Right ventricle myocardium superior (tissue), 1 donor: Measurements from ENCODE around the gene NAPG. TPM values are rescaled to one million over a fixed set of nuclear protein-coding genes. Genes with fewer than 3 reads are reported as not detected.

Experiments
- ATAC-seq: fragments of 200-7000 bp; cut with Tn5 transposase; one replicate; pipeline ENCODE4 v1.9.1; 2020; ENCODE audit warnings: mild to moderate bottlenecking; ENCODE audit not compliant: poor library complexity
- DNase-seq: peaks from one replicate; pipeline ENCODE4 v3.0.0-alpha.2; 2020
- intact Hi-C: fragments of 100-400 bp; cut with DNase I; formaldehyde crosslinking; loops from one replicate; pipeline ENCODE4 v1.11.2; 2022
- long read RNA-seq: library from polyadenylated mRNA; unstranded; transcript quantifications from one replicate; pipeline ENCODE4 v2.0.0, GENCODE V29; 2021
- total RNA-seq: library from RNA; stranded (reverse); fragmentation: NEBNext Ultra II Directional; extraction: Animal tissue kit (Norgen Biotek cat#: 25700); gene quantifications from one replicate; pipeline ENCODE4 v1.2.1, GENCODE V29; 2021
- donor health status: DM: no; HTN: yes; CAD: no; lungs with severe emphysema.

Gene NAPG
- total RNA-seq: 25.8 TPM
- long read RNA-seq, partial matches to known transcripts: 0 of 8 reads
- long read RNA-seq, other reads (novel, unspliced or antisense): 6 of 8 reads

DNA sequence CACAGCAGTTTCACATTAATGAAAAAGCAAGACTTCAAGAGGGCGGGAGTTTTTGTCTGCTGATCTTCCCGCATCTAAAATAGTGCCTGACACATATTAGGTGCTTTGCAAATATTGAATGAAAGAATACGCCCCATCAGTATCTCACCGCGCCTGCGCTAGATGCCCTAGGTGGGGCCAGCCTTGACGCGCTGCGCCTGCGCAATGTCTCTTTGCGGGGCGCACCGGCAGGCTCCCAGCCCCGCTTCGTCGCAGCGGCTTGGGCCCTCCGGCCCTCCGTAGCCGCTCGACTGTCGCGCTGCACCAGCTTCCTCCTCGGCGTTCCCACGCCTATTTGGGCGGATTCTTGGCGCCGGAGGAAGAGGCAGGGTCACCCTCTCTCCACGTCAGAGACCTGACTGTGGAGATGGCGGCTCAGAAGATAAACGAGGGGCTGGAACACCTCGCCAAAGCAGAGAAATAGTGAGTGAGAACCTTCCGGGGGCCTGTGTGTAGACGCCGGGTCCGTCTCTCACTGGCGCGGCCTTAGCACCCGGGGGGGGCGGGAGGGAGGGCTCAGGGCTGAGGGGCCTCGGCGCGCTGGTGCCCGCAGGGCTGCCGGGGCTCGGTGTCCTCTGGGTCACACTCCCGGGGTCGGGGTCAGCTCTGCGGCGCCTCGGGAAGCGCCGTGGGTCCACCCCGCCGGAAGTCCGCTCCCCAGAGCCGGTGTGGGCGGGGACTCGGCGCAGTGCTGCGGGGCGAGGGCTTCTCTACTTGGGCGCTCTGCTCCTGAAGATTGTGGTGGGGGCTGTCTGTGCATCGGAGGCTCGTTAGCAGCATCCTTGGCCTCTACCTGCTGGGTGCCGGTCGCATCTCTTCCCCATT lies at the start of gene NAPG:
TSS of gene NAPG (plus strand) at position 331 of the 864 bp plus-strand sequence. CDS start at position 407, 76 bp downstream.
- peak; percentile 95 for DNase-seq
- intact Hi-C loops: no loop called here

GRCh38 chr18:10476338-10476791 lies 49.5 kb upstream of the NAPG start:
- ATAC-seq: no peak
- no peak for DNase-seq
- intact Hi-C loops: no loop called here

More for the DNA sequence above, at the start of gene NAPG:
- ATAC-seq: peak; percentile 96

DNA sequence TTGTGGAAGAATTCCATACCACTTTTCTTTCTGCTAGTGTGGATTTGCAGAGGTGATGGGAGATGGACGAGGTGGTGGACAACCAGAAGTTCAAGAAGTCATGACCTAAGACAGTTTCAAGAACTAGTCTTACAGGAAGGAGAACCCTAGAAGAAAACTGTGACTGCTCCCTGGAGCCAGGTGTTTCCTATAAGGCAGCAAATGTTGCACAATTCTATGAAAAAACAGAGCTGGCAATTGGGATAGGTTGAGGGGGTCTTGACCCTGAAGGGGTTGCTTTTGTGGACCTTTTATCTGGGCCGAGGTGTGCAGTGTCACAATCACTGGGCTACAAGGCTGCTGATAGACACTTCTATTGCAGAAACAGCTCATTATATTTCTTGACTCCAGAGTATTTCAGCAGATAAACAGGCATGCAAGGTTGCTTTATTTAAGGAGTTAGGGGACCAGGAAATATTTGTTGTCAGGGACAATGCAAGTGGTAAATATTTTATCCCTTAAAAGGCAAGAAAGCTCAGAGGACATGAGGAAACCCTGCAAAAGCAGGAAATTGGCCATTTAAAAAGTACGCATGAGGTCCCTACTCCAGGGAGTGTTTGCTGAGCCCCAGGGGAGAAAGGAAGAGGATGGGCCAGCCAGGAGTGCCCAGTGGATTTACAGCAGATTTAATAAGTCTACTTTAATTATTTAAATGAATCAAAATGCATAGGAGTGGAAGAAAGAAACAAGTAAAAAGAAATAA lies 48.5 kb upstream of the NAPG start:
- no peak for DNase-seq
- no peak for ATAC-seq
- intact Hi-C loops: no loop called here

- DNase-seq (no peak), ATAC-seq (no peak)
- intact Hi-C loops: no loop called here
Observed at GRCh38 chr18:10477863-10478260, 48.0 kb upstream of the NAPG start.

- no peak for DNase-seq
- intact Hi-C loops: no loop called here
- no peak for ATAC-seq
Observed at GRCh38 chr18:10481831-10482230, 44.0 kb upstream of the NAPG start.

- intact Hi-C loops: no loop called here
- no peak for DNase-seq
- ATAC-seq: no peak
Observed at GRCh38 chr18:10482363-10482984, 43.4 kb upstream of the NAPG start.

DNA sequence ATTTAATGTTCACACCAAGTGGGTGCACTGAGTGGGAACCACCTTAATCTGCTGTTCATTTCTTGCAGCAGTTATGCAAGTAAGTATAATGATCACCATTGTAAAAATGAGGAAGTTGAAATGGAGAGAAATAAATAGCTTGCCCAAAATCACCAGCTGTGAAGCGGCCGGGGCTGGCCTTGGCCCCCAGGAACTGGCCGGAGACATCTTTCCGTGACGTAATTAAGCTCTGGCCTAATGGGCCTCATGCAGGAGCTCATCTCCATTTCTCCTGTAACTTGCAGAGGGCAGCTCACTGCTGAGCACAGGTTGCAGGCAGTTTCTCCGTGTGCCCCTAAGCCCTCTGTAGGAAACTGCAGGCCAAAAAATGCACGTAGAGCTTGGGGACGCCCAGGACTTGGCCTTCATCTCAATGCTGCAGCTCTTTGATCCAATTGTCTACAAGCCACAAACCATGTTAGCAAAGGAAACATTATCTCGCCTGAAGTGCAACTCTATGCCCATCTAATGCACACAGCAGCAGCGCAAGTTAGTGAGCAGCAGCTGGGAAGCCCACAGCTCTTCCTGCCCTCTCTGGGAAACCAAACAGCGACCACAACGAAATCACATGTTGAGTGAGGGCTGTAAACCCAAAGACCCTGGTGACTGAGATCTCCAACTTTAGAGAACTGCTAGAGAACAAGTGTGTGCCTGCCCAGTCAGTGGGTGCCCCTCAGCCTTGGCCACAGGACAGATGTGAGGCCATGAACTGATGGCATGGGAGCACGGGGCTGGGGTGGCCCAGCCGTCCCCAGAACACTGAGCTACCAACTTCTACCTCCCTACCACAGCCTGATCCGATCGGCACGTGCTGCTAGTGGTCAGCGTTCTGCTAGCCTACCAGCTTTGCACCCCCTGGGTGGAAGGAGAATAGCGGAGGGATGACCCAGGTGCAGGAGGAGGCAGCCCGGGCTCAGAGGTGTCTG lies 42.6 kb upstream of the NAPG start:
- no peak for DNase-seq
- peak; percentile 66 for ATAC-seq
- intact Hi-C loops: no loop called here

DNA sequence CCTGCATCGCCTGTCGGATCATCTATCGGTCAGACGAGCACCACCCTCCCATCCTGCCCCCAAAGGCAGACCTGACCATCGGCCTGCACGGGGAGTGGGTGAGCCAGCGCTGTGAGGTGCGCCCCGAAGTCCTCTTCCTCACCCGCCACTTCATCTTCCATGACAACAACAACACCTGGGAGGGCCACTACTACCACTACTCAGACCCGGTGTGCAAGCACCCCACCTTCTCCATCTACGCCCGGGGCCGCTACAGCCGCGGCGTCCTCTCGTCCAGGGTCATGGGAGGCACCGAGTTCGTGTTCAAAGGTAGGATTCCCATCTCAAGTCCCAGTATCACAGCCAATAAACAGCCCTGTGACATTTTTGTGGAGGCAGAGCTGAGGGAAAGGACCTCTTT lies 40.4 kb upstream of the NAPG start:
- ATAC-seq (no peak), DNase-seq (no peak)
- intact Hi-C loops: no loop called here

DNA sequence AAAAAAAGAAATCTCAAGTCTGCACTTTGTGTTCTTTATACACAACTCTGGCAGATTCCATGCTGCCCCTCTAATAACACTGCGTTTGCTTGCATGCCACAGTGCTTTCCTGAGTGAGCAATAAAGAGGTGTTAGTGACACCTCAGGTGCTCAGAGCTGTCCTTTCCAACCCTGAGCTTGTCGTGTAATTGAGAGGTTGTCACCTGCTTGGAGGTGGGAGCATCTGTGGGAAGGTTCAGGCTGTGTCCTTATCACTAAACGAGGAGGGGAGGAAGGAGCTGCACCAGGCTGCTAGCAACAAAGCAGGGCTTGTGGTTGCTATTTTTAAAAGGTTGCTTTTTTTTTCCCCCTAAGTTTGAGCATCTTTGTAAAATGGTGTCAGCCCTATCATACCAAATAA lies 39.5 kb upstream of the NAPG start:
- intact Hi-C loops: no loop called here
- DNase-seq (no peak), ATAC-seq (no peak)

- intact Hi-C loops: no loop called here
- ATAC-seq: no peak
- DNase-seq: no peak
Observed at GRCh38 chr18:10487154-10487553, 38.7 kb upstream of the NAPG start.

- DNase-seq (no peak), ATAC-seq (no peak)
- intact Hi-C loops: no loop called here
Observed at GRCh38 chr18:10488017-10488416, 37.8 kb upstream of the NAPG start.

- DNase-seq (no peak), ATAC-seq (peak; percentile 86)
- intact Hi-C loops: no loop called here
Observed at GRCh38 chr18:10490401-10491165, 35.2 kb upstream of the NAPG start.

DNA sequence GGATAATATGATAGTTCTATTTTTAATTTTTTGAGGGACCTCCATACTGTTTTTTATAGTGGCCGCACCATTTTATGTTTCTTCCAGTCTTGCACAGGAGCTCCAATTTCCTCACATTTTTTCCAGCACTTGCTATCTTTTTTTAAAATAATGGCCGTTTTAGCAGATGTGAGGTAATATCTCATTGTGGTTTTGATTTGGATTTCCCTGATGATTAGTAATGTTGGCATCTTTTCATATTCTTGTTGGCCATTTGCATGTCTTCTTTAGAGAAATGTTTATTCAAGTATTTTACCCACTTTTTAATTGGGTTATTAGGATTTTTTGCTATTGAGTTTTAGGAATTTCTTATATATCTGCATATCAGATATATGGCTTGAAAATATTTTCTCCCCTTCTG lies 29.9 kb upstream of the NAPG start:
- no peak for DNase-seq
- intact Hi-C loops: no loop called here
- ATAC-seq: no peak

DNA sequence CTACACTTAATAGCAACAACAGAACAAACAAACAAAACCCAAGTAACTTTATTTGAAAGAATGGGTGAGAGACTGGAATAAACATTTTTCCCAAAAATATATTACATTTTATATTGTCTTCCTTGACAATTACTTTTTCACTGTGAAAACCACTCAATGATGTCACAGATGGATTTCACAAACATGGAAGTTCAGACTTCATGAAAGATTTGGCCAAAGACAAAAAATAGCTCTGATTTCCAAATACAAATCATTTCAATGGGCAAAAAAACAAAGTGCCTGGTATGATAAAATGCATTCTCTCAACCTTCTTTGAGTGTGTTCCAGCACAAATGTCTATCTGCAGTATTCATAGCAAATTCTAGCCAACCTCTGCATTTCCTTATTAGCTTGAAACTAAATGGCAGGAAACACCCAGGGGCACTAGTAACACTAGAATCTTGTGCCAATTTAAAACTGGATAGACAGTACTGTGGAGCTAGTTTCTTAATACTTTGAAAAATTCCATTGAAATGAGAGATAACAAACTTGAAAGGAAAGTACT lies 28.5 kb upstream of the NAPG start:
- DNase-seq (no peak), ATAC-seq (no peak)
- intact Hi-C loops: no loop called here

GRCh38 chr18:10499230-10499629 lies 26.6 kb upstream of the NAPG start:
- ATAC-seq (no peak), DNase-seq (no peak)
- intact Hi-C loops: no loop called here

DNA sequence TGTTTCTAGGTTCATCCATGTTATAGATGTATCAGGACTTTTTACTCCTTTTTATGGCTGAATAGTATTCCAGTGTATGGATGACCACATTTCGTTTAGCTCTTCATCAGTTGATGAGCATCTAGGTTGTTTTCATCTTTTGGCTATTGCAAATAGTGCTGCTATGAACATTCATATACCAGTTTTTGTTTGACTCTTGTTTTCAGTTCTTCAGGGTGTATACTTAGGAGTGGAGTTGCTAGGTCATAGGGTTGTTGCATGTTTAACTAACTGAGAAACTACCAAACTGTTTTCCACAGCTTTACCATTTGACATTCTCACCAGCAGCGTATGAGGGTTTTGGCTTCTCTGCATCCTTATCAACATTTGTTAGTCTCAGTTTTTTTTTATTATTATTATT lies 25.8 kb upstream of the NAPG start:
- ATAC-seq (no peak), DNase-seq (no peak)
- intact Hi-C loops: no loop called here

DNA sequence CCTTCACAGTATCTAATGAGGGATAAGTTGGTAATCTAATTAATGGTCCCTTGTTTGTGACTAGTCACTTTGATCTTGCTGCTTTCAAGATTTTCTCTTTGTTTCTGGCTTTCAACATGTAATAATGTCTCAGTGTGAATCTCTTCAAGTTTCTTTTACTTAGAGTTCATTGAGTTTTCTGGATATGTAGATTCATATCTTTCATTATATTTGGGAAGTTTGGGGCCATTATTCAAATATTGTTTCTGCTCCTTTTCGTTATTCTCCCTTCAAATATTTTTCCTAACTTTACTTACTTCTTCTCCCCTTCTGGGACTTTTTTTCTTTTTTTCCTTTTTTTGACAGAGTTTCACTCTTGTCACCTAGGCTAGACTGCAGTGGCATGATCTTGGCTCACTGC lies 21.1 kb upstream of the NAPG start:
- DNase-seq: no peak
- intact Hi-C loops: no loop called here
- no peak for ATAC-seq
